ENCODE measurements around the gene PLXDC2. TPM values are rescaled to one million over a fixed set of nuclear protein-coding genes. Genes with fewer than 3 reads are reported as not detected.

PLXDC2 gene
- polyA plus RNA-seq, 1 experiment, result 0.47 TPM

GRCh38 chr10:20265146-20265545 lies 448.9 kb downstream of the PLXDC2 start:
- POLR2A ChIA-PET, result no interaction called here

GRCh38 chr10:20267734-20268133 lies 451.5 kb downstream of the PLXDC2 start:
- TF ChIP-seq, protein P1, sequence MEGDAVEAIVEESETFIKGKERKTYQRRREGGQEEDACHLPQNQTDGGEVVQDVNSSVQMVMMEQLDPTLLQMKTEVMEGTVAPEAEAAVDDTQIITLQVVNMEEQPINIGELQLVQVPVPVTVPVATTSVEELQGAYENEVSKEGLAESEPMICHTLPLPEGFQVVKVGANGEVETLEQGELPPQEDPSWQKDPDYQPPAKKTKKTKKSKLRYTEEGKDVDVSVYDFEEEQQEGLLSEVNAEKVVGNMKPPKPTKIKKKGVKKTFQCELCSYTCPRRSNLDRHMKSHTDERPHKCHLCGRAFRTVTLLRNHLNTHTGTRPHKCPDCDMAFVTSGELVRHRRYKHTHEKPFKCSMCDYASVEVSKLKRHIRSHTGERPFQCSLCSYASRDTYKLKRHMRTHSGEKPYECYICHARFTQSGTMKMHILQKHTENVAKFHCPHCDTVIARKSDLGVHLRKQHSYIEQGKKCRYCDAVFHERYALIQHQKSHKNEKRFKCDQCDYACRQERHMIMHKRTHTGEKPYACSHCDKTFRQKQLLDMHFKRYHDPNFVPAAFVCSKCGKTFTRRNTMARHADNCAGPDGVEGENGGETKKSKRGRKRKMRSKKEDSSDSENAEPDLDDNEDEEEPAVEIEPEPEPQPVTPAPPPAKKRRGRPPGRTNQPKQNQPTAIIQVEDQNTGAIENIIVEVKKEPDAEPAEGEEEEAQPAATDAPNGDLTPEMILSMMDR (IDR thresholded peaks at IDR 0.05; ENCODE audit: insufficient read depth, low read depth, low read length), result no peak
- ChIA-PET CTCF (no interaction called here), POLR2A (no interaction called here)
- DNase-seq (ENCODE audit: low read depth), result no peak
- no peaks in the 10 kb centered on the region for H3K36me3 ChIP-seq (ENCODE audit: control insufficient read depth, insufficient read depth, low read length)
- no peaks in the 10 kb centered on the region for H3K27me3 ChIP-seq (ENCODE audit: control insufficient read depth, insufficient read depth, low read length)
- H3K4me3 ChIP-seq (ENCODE audit: low read depth, low read length), result no peak overlapping the region

More at GRCh38 chr10:20265146-20265545, 448.9 kb downstream of the PLXDC2 start:
- CTCF ChIA-PET, result interaction anchor here (0.5 kb wide), 1 partner anchor 580 kb away, joined by 3 read pairs; no protein-coding TSS in a partner anchor
- Histone ChIP-seq H3K36me3 (ENCODE audit: control insufficient read depth, insufficient read depth, low read length) (no peaks in the 10 kb centered on the region), H3K27me3 (ENCODE audit: control insufficient read depth, insufficient read depth, low read length) (no peaks in the 10 kb centered on the region), H3K4me3 (ENCODE audit: low read depth, low read length) (no peak overlapping the region)
- no peak for DNase-seq (ENCODE audit: low read depth)
- TF ChIP-seq, protein P1 (IDR thresholded peaks at IDR 0.05; ENCODE audit: insufficient read depth, low read depth, low read length), result no peak

DNA sequence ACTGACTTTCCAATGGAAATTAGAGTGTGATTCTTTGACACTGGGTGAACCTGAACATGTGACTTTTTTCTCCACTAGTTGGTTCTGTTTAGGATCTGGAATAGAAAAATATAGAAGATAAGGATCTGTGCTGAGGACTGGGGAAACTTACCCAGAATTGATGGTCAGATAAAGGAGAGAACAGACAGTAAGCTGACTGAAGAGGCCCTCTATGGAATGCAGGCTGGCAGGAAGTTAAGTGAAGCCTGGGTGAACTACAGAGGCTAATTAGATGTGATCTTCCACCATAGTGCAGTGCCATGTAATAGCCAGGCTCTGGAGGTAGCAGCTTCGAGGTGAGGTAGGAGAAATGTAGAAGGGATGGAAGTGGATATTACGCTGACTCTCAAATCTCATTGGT lies 455.3 kb downstream of the PLXDC2 start:
- POLR2A ChIA-PET, result no interaction called here
- DNase-seq (ENCODE audit: low read depth), result no peak
- H3K4me3 ChIP-seq (ENCODE audit: low read depth, low read length), result no peak overlapping the region
- TF ChIP-seq, protein P1 (IDR thresholded peaks at IDR 0.05; ENCODE audit: insufficient read depth, low read depth, low read length), result no peak
- no peaks in the 10 kb centered on the region for H3K27me3 ChIP-seq (ENCODE audit: control insufficient read depth, insufficient read depth, low read length)
- no peaks in the 10 kb centered on the region for H3K36me3 ChIP-seq (ENCODE audit: control insufficient read depth, insufficient read depth, low read length)
- CTCF ChIA-PET, result no interaction called here

DNA sequence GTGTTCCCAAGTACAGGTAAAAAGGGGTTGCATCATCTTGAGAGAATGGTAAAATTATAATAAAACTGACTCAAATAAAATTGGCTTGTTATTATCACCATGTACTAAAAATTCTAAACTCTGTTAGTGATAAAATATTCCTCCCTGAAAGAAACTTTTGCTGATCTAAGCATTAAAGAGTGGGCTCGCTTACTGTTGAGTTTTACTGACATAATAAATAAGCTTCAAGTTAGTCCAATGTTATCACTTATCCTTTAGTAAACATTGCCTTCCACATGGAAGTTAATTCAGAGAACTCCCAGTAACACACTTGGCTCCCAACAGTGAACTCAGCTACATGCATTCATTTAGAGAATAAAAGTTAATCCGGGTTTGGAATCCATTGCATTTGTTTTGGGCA lies 456.4 kb downstream of the PLXDC2 start:
- H3K4me3 ChIP-seq (ENCODE audit: low read depth, low read length), result no peak overlapping the region
- no peaks in the 10 kb centered on the region for H3K36me3 ChIP-seq (ENCODE audit: control insufficient read depth, insufficient read depth, low read length)
- TF ChIP-seq, protein P1 (IDR thresholded peaks at IDR 0.05; ENCODE audit: insufficient read depth, low read depth, low read length), result no peak
- CTCF ChIA-PET, result no interaction called here
- POLR2A ChIA-PET, result no interaction called here
- no peaks in the 10 kb centered on the region for H3K27me3 ChIP-seq (ENCODE audit: control insufficient read depth, insufficient read depth, low read length)
- no peak for DNase-seq (ENCODE audit: low read depth)

- ChIA-PET CTCF (no interaction called here), POLR2A (no interaction called here)
- no peaks in the 10 kb centered on the region for H3K27me3 ChIP-seq (ENCODE audit: control insufficient read depth, insufficient read depth, low read length)
- H3K4me3 ChIP-seq (ENCODE audit: low read depth, low read length), result no peak overlapping the region
- DNase-seq (ENCODE audit: low read depth), result no peak
- no peaks in the 10 kb centered on the region for H3K36me3 ChIP-seq (ENCODE audit: control insufficient read depth, insufficient read depth, low read length)
- TF ChIP-seq, protein P1 (IDR thresholded peaks at IDR 0.05; ENCODE audit: insufficient read depth, low read depth, low read length), result no peak
Observed at GRCh38 chr10:20274571-20274970, 458.3 kb downstream of the PLXDC2 start.

Measured in BJ (cell line).